ENCODE measurements around the gene ITGB1. TPM values are rescaled to one million over a fixed set of nuclear protein-coding genes. Genes with fewer than 3 reads are reported as not detected.

The ITGB1 gene
- total and polyA plus RNA-seq, 9 of the 15 experiments (the other 6 are each of a cell fraction or from before 2014, with no cell fraction given), result 40.2 to 194 (median 155) TPM

GRCh38 chr10:32947586-32947985, 10.4 kb downstream of the ITGB1 start:
- H3K27ac ChIP-seq (ENCODE audit: extremely low read depth, low read depth, low read length), result peak overlapping the region; percentile 65; the same call in 1 of the 3 replicates
- no peak overlapping the region for H3K4me2 ChIP-seq (ENCODE audit: insufficient read depth, low read length)
- CTCF ChIA-PET (ENCODE audit: low intra/inter-chr PET ratio), result no interaction called here
- H3K36me3 ChIP-seq (ENCODE audit: control insufficient read depth, insufficient read depth, low read length), result peaks cover 11% of the 10 kb centered on the region; the same call in 1 of the 3 replicates
- H3K4me3 ChIP-seq, result no peak overlapping the region
- peaks cover 7% of the 10 kb centered on the region; the same call in 1 of the 2 replicates for H4K20me1 ChIP-seq (replicated peaks; ENCODE audit: control insufficient read depth, insufficient read depth, low read length)
- WGBS (ENCODE audit: insufficient coverage, low coverage, missing lambda C conversion rate), result 84% methylated on average over 5 of the region's 5 CpGs
- intact Hi-C loops (cut with micrococcal nuclease) (no loop called here), in situ Hi-C loops (cut with MboI) (no loop called here)
- POLR2A ChIA-PET, result interaction anchor here (1.2 to 2.5 kb wide), 2 partner anchors 9 kb away, joined by 3 to 11 read pairs; no protein-coding TSS in a partner anchor
- no peaks in the 10 kb centered on the region for H3K9me3 ChIP-seq (replicated peaks; ENCODE audit: control insufficient read depth, insufficient read depth, low read depth, low read length)
- BruUV-seq (replicated peaks), result no TSS peak
- peaks cover 11 to 62% of the 10 kb centered on the region in 2 experiments for H3K4me1 ChIP-seq (replicated peaks in 1 of 2; ENCODE audit: control insufficient read depth in 2 of 2, insufficient read depth in 2 of 2, low read length in 2 of 2)
- H3K9ac ChIP-seq (ENCODE audit: insufficient read depth in 1 of 2, low read depth in 2 of 2, low read length in 2 of 2), result no peak overlapping the region
- peaks cover 99% of the 10 kb centered on the region for H3K79me2 ChIP-seq (ENCODE audit: control insufficient read depth, insufficient read depth, low read length)
- no peak for ATAC-seq
- H2AFZ ChIP-seq (ENCODE audit: low read depth, low read length), result no peak overlapping the region
- no peak for FAIRE-seq
- no peaks in the 10 kb centered on the region for H3K27me3 ChIP-seq (ENCODE audit: control insufficient read depth in 2 of 2, insufficient read depth in 2 of 2, low read length in 2 of 2)
- no peak for DNase-seq (ENCODE audit: extremely low read depth in 1 of 4, low spot score in 3 of 4)
- TF ChIP-seq KLF6 (CRISPR knock-in tag; IDR thresholded peaks at IDR 0.05; ENCODE audit: borderline replicate concordance), result no peak
- TF ChIP-seq RB1 (IDR thresholded peaks at IDR 0.05; ENCODE audit: low read depth), result no peak
- no peak for TF ChIP-seq UBTF (IDR thresholded peaks at IDR 0.05; ENCODE audit: borderline replicate concordance in 1 of 2, low read depth in 2 of 2, low read length in 2 of 2)
- no peak for TF ChIP-seq JUNB (CRISPR knock-in tag; conservative IDR thresholded peaks at IDR 0.05)
- peak; percentile 98 for TF ChIP-seq RBM25 (IDR thresholded peaks at IDR 0.05; ENCODE audit: low read depth, low read length, severe bottlenecking)
- peak in 1 of 2 experiments; percentile 67; a peak in 2 of 4 replicates for TF ChIP-seq KDM1A (IDR thresholded peaks at IDR 0.05)
- TF ChIP-seq BCOR (IDR thresholded peaks at IDR 0.05), result peak; percentile 84; the same call in 1 of the 2 replicates
- no peak for TF ChIP-seq TFAP4 (CRISPR knock-in tag; IDR thresholded peaks at IDR 0.05; ENCODE audit: borderline replicate concordance)
- no peak for TF ChIP-seq ZKSCAN8 (CRISPR knock-in tag; IDR thresholded peaks at IDR 0.05)
- TF ChIP-seq ADNP (tag; IDR thresholded peaks at IDR 0.05), result peak; percentile 29; the same call in 1 of the 2 replicates
- TF ChIP-seq DLX4 (CRISPR knock-in tag; IDR thresholded peaks at IDR 0.05), result no peak
- no peak for TF ChIP-seq ZNF778 (CRISPR knock-in tag; IDR thresholded peaks at IDR 0.05)
- TF ChIP-seq TFAM (CRISPR knock-in tag; conservative IDR thresholded peaks at IDR 0.05), result no peak
- no peaks in the 10 kb centered on the region for H3K9me1 ChIP-seq (ENCODE audit: control insufficient read depth, insufficient read depth, low read length)
